ENCODE data around the gene SEMA5A.

DNA sequence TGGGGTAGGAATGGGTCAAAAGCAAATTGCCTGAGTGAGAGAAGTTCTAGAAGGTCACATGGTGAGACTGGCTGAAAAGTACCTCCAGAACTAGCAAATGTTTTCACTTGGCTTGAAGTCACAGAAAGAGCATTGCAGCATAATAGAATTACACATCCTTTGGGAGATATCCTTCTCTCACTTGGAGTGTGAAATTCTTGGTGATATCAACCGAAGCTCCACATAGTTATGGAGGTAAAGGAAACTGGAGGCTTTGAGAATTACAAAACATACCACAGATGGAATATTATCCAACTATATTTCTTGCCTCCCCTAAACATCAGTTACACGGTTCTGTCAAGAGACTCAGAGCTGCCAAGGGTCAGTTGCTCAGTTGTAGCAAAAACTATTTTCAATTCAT is 182.4 kb downstream of the SEMA5A start:
- TF ChIP-seq, protein P1, sequence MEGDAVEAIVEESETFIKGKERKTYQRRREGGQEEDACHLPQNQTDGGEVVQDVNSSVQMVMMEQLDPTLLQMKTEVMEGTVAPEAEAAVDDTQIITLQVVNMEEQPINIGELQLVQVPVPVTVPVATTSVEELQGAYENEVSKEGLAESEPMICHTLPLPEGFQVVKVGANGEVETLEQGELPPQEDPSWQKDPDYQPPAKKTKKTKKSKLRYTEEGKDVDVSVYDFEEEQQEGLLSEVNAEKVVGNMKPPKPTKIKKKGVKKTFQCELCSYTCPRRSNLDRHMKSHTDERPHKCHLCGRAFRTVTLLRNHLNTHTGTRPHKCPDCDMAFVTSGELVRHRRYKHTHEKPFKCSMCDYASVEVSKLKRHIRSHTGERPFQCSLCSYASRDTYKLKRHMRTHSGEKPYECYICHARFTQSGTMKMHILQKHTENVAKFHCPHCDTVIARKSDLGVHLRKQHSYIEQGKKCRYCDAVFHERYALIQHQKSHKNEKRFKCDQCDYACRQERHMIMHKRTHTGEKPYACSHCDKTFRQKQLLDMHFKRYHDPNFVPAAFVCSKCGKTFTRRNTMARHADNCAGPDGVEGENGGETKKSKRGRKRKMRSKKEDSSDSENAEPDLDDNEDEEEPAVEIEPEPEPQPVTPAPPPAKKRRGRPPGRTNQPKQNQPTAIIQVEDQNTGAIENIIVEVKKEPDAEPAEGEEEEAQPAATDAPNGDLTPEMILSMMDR (IDR thresholded peaks at IDR 0.05): no peak
- TF ChIP-seq POLR2AphosphoS5 (IDR thresholded peaks at IDR 0.05): no peak
- TF ChIP-seq POLR2A (IDR thresholded peaks at IDR 0.05): no peak

Measured in breast epithelium (tissue), 3 donors.